Neural cell (in vitro differentiated cells): ENCODE measurements around the gene STUM.

Experiments used
- EP300 ChIP-seq: fragments of 450-650 bp; conservative IDR thresholded peaks from 2 replicates; pipeline ENCODE4 v1.6.1; 2014; ENCODE audit warnings: antibody characterized with exemption, mild to moderate bottlenecking, moderate library complexity; ENCODE audit not compliant: poor library complexity, severe bottlenecking
- POLR2AphosphoS5 ChIP-seq: IDR thresholded peaks from 2 replicates; pipeline ENCODE4 v1.6.1; 2012
- REST ChIP-seq: IDR thresholded peaks from 2 replicates; pipeline ENCODE4 v1.6.1; 2012; ENCODE audit warnings: borderline replicate concordance

- no peak for TF ChIP-seq POLR2AphosphoS5
- no peak for TF ChIP-seq EP300
- no peak for TF ChIP-seq REST
Measured at GRCh38 chr1:226560243-226560642, 11.7 kb downstream of the STUM start.
